ENCODE measurements around the gene DCAF4. TPM values are rescaled to one million over a fixed set of nuclear protein-coding genes. Genes with fewer than 3 reads are reported as not detected.

DCAF4 gene
- total RNA-seq, 1 experiment from 2014 or later: 19.6 TPM

- peak overlapping the region; percentile 33; the same call in 1 of the 2 replicates for H3K27ac Mint-ChIP-seq
- ChIA-PET CTCF (interaction anchor here (0.7 to 2.1 kb wide), 4 partner anchors 30 to 116 kb away, joined by 4 to 7 read pairs (median 6); no protein-coding TSS in a partner anchor), POLR2A (interaction anchor here (0.5 kb wide), 1 partner anchor 732 kb away, joined by 3 read pairs; no protein-coding TSS in a partner anchor)
- ATAC-seq (no peak), DNase-seq (ENCODE audit: low spot score) (no peak)
- no peaks in the 10 kb centered on the region for H3K27me3 Mint-ChIP-seq (ENCODE audit: low read depth)
- peaks cover 4% of the 10 kb centered on the region; the same call in 1 of the 2 replicates for H3K9me3 Mint-ChIP-seq
- TF ChIP-seq CREM (CRISPR knock-in tag; IDR thresholded peaks at IDR 0.05): no peak
- no peak for TF ChIP-seq ZNF671 (CRISPR knock-in tag; IDR thresholded peaks at IDR 0.05)
- TF ChIP-seq, protein P1, sequence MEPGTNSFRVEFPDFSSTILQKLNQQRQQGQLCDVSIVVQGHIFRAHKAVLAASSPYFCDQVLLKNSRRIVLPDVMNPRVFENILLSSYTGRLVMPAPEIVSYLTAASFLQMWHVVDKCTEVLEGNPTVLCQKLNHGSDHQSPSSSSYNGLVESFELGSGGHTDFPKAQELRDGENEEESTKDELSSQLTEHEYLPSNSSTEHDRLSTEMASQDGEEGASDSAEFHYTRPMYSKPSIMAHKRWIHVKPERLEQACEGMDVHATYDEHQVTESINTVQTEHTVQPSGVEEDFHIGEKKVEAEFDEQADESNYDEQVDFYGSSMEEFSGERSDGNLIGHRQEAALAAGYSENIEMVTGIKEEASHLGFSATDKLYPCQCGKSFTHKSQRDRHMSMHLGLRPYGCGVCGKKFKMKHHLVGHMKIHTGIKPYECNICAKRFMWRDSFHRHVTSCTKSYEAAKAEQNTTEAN (CRISPR knock-in tag; IDR thresholded peaks at IDR 0.05): no peak
- TF ChIP-seq ZNF281 (CRISPR knock-in tag; IDR thresholded peaks at IDR 0.05): no peak
- TF ChIP-seq TP53 (CRISPR knock-in tag; IDR thresholded peaks at IDR 0.05): no peak
- no peak for TF ChIP-seq ZNF232 (CRISPR knock-in tag; IDR thresholded peaks at IDR 0.05)
- no peak for TF ChIP-seq RORB (CRISPR knock-in tag; IDR thresholded peaks at IDR 0.05)
- TF ChIP-seq, protein P2, sequence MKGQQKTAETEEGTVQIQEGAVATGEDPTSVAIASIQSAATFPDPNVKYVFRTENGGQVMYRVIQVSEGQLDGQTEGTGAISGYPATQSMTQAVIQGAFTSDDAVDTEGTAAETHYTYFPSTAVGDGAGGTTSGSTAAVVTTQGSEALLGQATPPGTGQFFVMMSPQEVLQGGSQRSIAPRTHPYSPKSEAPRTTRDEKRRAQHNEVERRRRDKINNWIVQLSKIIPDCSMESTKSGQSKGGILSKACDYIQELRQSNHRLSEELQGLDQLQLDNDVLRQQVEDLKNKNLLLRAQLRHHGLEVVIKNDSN (CRISPR knock-in tag; IDR thresholded peaks at IDR 0.05): no peak
- H3K4me1 Mint-ChIP-seq: peaks cover 35% of the 10 kb centered on the region
- H3K4me3 Mint-ChIP-seq: no peak overlapping the region
- peaks cover 11% of the 10 kb centered on the region for H3K36me3 Mint-ChIP-seq
These were observed 52.6 kb downstream of the DCAF4 start for GRCh38 chr14:72978856-72979255.

DNA sequence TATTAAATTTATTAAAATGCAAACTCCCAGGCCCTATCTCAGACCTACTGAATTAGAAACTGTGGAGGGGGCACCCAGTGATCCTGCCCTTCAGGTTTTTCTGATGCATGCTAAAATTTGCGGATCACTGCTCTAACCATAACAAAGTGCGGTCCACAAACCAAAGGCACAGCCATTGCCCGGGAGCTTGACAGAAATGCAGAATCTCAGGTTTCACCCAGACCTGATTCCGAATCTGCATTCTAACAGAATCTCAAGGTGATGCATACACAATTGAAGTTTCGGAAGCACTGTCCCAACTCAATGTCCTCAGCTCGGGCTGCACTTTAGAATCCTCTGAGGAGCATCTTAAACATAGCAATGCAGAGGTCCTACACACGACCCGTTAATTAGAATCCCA lies 54.6 kb downstream of the DCAF4 start:
- DNase-seq (ENCODE audit: low spot score) (no peak), ATAC-seq (peak; percentile 72)
- H3K4me1 Mint-ChIP-seq: peaks cover 35% of the 10 kb centered on the region
- peaks cover 7% of the 10 kb centered on the region for H3K36me3 Mint-ChIP-seq
- H3K27ac Mint-ChIP-seq: no peak overlapping the region; the same call in 1 of the 2 replicates
- ChIA-PET CTCF (interaction anchor here (1.3 kb wide), 1 partner anchor 33 kb away, joined by 3 read pairs; no protein-coding TSS in a partner anchor), POLR2A (interaction anchor here (1.5 kb wide), 1 partner anchor 77 kb away, joined by 3 read pairs; the partner anchor contains the start of gene RBM25)
- H3K9me3 Mint-ChIP-seq: peaks cover 5% of the 10 kb centered on the region; the same call in 1 of the 2 replicates
- TF ChIP-seq, protein P3, sequence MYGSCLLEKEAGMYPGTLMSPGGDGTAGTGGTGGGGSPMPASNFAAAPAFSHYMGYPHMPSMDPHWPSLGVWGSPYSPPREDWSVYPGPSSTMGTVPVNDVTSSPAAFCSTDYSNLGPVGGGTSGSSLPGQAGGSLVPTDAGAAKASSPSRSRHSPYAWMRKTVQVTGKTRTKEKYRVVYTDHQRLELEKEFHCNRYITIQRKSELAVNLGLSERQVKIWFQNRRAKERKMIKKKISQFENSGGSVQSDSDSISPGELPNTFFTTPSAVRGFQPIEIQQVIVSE (CRISPR knock-in tag; IDR thresholded peaks at IDR 0.05; ENCODE audit: borderline replicate concordance): no peak
- no peak for TF ChIP-seq ZNF281 (CRISPR knock-in tag; IDR thresholded peaks at IDR 0.05)
- TF ChIP-seq, protein P4, sequence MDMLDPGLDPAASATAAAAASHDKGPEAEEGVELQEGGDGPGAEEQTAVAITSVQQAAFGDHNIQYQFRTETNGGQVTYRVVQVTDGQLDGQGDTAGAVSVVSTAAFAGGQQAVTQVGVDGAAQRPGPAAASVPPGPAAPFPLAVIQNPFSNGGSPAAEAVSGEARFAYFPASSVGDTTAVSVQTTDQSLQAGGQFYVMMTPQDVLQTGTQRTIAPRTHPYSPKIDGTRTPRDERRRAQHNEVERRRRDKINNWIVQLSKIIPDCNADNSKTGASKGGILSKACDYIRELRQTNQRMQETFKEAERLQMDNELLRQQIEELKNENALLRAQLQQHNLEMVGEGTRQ (CRISPR knock-in tag; IDR thresholded peaks at IDR 0.05): no peak
- no peak for TF ChIP-seq PRRX2 (CRISPR knock-in tag; IDR thresholded peaks at IDR 0.05)
- TF ChIP-seq GTF2I (CRISPR knock-in tag; conservative IDR thresholded peaks at IDR 0.05): no peak
- TF ChIP-seq GABPB1 (CRISPR knock-in tag; IDR thresholded peaks at IDR 0.05): no peak
- TF ChIP-seq, protein P5, sequence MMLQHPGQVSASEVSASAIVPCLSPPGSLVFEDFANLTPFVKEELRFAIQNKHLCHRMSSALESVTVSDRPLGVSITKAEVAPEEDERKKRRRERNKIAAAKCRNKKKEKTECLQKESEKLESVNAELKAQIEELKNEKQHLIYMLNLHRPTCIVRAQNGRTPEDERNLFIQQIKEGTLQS (CRISPR knock-in tag; conservative IDR thresholded peaks at IDR 0.05): no peak
- no peak for TF ChIP-seq ZNF219 (CRISPR knock-in tag; IDR thresholded peaks at IDR 0.05; ENCODE audit: borderline replicate concordance)
- TF ChIP-seq HMGXB4 (CRISPR knock-in tag; IDR thresholded peaks at IDR 0.05): no peak
- TF ChIP-seq OVOL2 (CRISPR knock-in tag; IDR thresholded peaks at IDR 0.05; ENCODE audit: borderline replicate concordance): no peak
- TF ChIP-seq ATF1 (CRISPR knock-in tag; IDR thresholded peaks at IDR 0.05): no peak
- TF ChIP-seq MYBL2 (CRISPR knock-in tag; IDR thresholded peaks at IDR 0.05): no peak
- no peak for TF ChIP-seq ETV6 (CRISPR knock-in tag; IDR thresholded peaks at IDR 0.05)
- TF ChIP-seq NFATC4 (CRISPR knock-in tag; IDR thresholded peaks at IDR 0.05): no peak
- no peak for TF ChIP-seq CREM (CRISPR knock-in tag; IDR thresholded peaks at IDR 0.05)
- no peak for TF ChIP-seq SMAD4 (CRISPR knock-in tag; IDR thresholded peaks at IDR 0.05)
- no peak for TF ChIP-seq FOXK1 (CRISPR knock-in tag; IDR thresholded peaks at IDR 0.05)
- no peaks in the 10 kb centered on the region for H3K27me3 Mint-ChIP-seq (ENCODE audit: low read depth)
- H3K4me3 Mint-ChIP-seq: no peak overlapping the region

All from WTC11 (cell line).